Measurements from ENCODE around the gene WASL.

The WASL gene

GRCh38 chr7:123632808-123633207 lies 116.0 kb downstream of the WASL start:
- DNase-seq (ENCODE audit: low read depth in 2 of 2): no peak
